ENCODE measurements around the gene PAK6.
A peak's percentile ranks its signal among the peaks of the same experiment; 100 is the strongest.

PAK6 gene

GRCh38 chr15:40248006-40248783, 9.3 kb downstream of the PAK6 start:
- H3K27me3 ChIP-seq (ENCODE audit: control insufficient read depth in 1 of 2, insufficient read depth in 1 of 2, low read length in 2 of 2), result peaks cover 0 to 58% of the 10 kb centered on the region in 2 experiments
- peak overlapping the region; percentile 13 for H2BK15ac ChIP-seq (ENCODE audit: low read depth, poor library complexity, severe bottlenecking)
- peak overlapping the region; percentile 53 for H4K91ac ChIP-seq (ENCODE audit: low read length)
- 88% methylated on average over 16 of the region's 17 CpGs for WGBS
- no peak overlapping the region for H2AK5ac ChIP-seq (ENCODE audit: low read length, severe bottlenecking)
- no peaks in the 10 kb centered on the region for H3K36me3 ChIP-seq (ENCODE audit: control insufficient read depth in 1 of 2, insufficient read depth in 2 of 2, low read depth in 1 of 2, low read length in 2 of 2)
- no peak overlapping the region for H3K27ac ChIP-seq (ENCODE audit: low read length, poor library complexity, severe bottlenecking)
- H2BK5ac ChIP-seq (ENCODE audit: low read depth, low read length, poor library complexity, severe bottlenecking), result no peak overlapping the region
- H3K9ac ChIP-seq (ENCODE audit: low read length), result no peak overlapping the region
- H3K9me3 ChIP-seq (ENCODE audit: control insufficient read depth, low read length), result no peaks in the 10 kb centered on the region
- H3K4me1 ChIP-seq (ENCODE audit: control insufficient read depth, insufficient read depth, low read depth, low read length), result peaks cover 24% of the 10 kb centered on the region
- H2BK12ac ChIP-seq (ENCODE audit: low read length in 2 of 2), result no peak overlapping the region
- DNase-seq, result no peak
- H4K8ac ChIP-seq (ENCODE audit: low read length), result no peak overlapping the region
- no peak overlapping the region for H3K4me3 ChIP-seq (ENCODE audit: insufficient read depth in 1 of 2, low read depth in 1 of 2, low read length in 2 of 2)
- H3K14ac ChIP-seq (ENCODE audit: low read length in 2 of 2), result no peak overlapping the region
- no peak overlapping the region for H3K4me2 ChIP-seq (ENCODE audit: low read length, poor library complexity, severe bottlenecking)
- H2BK120ac ChIP-seq (ENCODE audit: low read depth, low read length), result no peak overlapping the region
- no peak overlapping the region for H2AFZ ChIP-seq (ENCODE audit: low read depth, low read length)
- no peaks in the 10 kb centered on the region for H3K79me1 ChIP-seq (replicated peaks; ENCODE audit: low read length, poor library complexity, severe bottlenecking)
- H3K23ac ChIP-seq (ENCODE audit: low read length in 2 of 2), result no peak overlapping the region
- no peak overlapping the region for H3K4ac ChIP-seq (ENCODE audit: low read depth in 1 of 2, low read length in 2 of 2)
- H3K18ac ChIP-seq (ENCODE audit: low read depth in 1 of 2, low read length in 2 of 2), result no peak overlapping the region

- Histone ChIP-seq H3K4ac (ENCODE audit: low read depth in 1 of 2, low read length in 2 of 2) (no peak overlapping the region), H2BK12ac (ENCODE audit: low read length in 2 of 2) (peak overlapping the region in 1 of 2 experiments; percentile 0), H3K9me3 (ENCODE audit: control insufficient read depth, low read length) (no peaks in the 10 kb centered on the region), H4K8ac (ENCODE audit: low read length) (no peak overlapping the region), H2BK5ac (ENCODE audit: low read depth, low read length, poor library complexity, severe bottlenecking) (no peak overlapping the region), H3K4me1 (ENCODE audit: control insufficient read depth, insufficient read depth, low read depth, low read length) (peaks cover 26% of the 10 kb centered on the region), H3K27me3 (ENCODE audit: control insufficient read depth in 1 of 2, insufficient read depth in 1 of 2, low read length in 2 of 2) (peaks cover 0 to 72% of the 10 kb centered on the region in 2 experiments), H3K36me3 (ENCODE audit: control insufficient read depth in 1 of 2, insufficient read depth in 2 of 2, low read depth in 1 of 2, low read length in 2 of 2) (no peaks in the 10 kb centered on the region), H3K4me3 (ENCODE audit: insufficient read depth in 1 of 2, low read depth in 1 of 2, low read length in 2 of 2) (no peak overlapping the region), H2AK5ac (ENCODE audit: low read length, severe bottlenecking) (no peak overlapping the region), H2BK15ac (ENCODE audit: low read depth, poor library complexity, severe bottlenecking) (no peak overlapping the region), H2AFZ (ENCODE audit: low read depth, low read length) (no peak overlapping the region), H3K14ac (ENCODE audit: low read length in 2 of 2) (no peak overlapping the region), H3K27ac (ENCODE audit: low read length, poor library complexity, severe bottlenecking) (no peak overlapping the region), H3K79me1 (replicated peaks; ENCODE audit: low read length, poor library complexity, severe bottlenecking) (no peaks in the 10 kb centered on the region), H3K9ac (ENCODE audit: low read length) (no peak overlapping the region), H3K23ac (ENCODE audit: low read length in 2 of 2) (no peak overlapping the region), H4K91ac (ENCODE audit: low read length) (no peak overlapping the region), H3K4me2 (ENCODE audit: low read length, poor library complexity, severe bottlenecking) (no peak overlapping the region), H2BK120ac (ENCODE audit: low read depth, low read length) (no peak overlapping the region), H3K18ac (ENCODE audit: low read depth in 1 of 2, low read length in 2 of 2) (no peak overlapping the region)
- peak; percentile 81 for DNase-seq
- WGBS, result 64% methylated on average over 10 of the region's 11 CpGs
Observed at GRCh38 chr15:40249477-40250303, 10.8 kb downstream of the PAK6 start.

- Histone ChIP-seq H2AFZ (ENCODE audit: low read depth, low read length) (no peak overlapping the region), H2BK120ac (ENCODE audit: low read depth, low read length) (no peak overlapping the region), H4K91ac (ENCODE audit: low read length) (no peak overlapping the region), H3K4me1 (ENCODE audit: control insufficient read depth, insufficient read depth, low read depth, low read length) (peaks cover 26% of the 10 kb centered on the region), H2AK5ac (ENCODE audit: low read length, severe bottlenecking) (no peak overlapping the region), H2BK5ac (ENCODE audit: low read depth, low read length, poor library complexity, severe bottlenecking) (no peak overlapping the region), H3K27me3 (ENCODE audit: control insufficient read depth in 1 of 2, insufficient read depth in 1 of 2, low read length in 2 of 2) (peaks cover 0 to 75% of the 10 kb centered on the region in 2 experiments), H2BK15ac (ENCODE audit: low read depth, poor library complexity, severe bottlenecking) (no peak overlapping the region), H3K4me3 (ENCODE audit: insufficient read depth in 1 of 2, low read depth in 1 of 2, low read length in 2 of 2) (no peak overlapping the region), H3K9me3 (ENCODE audit: control insufficient read depth, low read length) (no peaks in the 10 kb centered on the region), H3K4ac (ENCODE audit: low read depth in 1 of 2, low read length in 2 of 2) (no peak overlapping the region), H3K4me2 (ENCODE audit: low read length, poor library complexity, severe bottlenecking) (no peak overlapping the region), H3K23ac (ENCODE audit: low read length in 2 of 2) (no peak overlapping the region), H3K18ac (ENCODE audit: low read depth in 1 of 2, low read length in 2 of 2) (no peak overlapping the region), H3K14ac (ENCODE audit: low read length in 2 of 2) (no peak overlapping the region), H3K36me3 (ENCODE audit: control insufficient read depth in 1 of 2, insufficient read depth in 2 of 2, low read depth in 1 of 2, low read length in 2 of 2) (no peaks in the 10 kb centered on the region), H3K27ac (ENCODE audit: low read length, poor library complexity, severe bottlenecking) (no peak overlapping the region), H3K79me1 (replicated peaks; ENCODE audit: low read length, poor library complexity, severe bottlenecking) (no peaks in the 10 kb centered on the region), H2BK12ac (ENCODE audit: low read length in 2 of 2) (no peak overlapping the region), H3K9ac (ENCODE audit: low read length) (no peak overlapping the region), H4K8ac (ENCODE audit: low read length) (no peak overlapping the region)
- 88% methylated on average over 7 of the region's 8 CpGs for WGBS
- DNase-seq, result no peak
Observed at GRCh38 chr15:40250304-40250656, 11.4 kb downstream of the PAK6 start.

- H2BK15ac ChIP-seq (ENCODE audit: low read depth, poor library complexity, severe bottlenecking), result no peak overlapping the region
- peaks cover 1% of the 10 kb centered on the region for H3K79me1 ChIP-seq (replicated peaks; ENCODE audit: low read length, poor library complexity, severe bottlenecking)
- peaks cover 26% of the 10 kb centered on the region for H3K4me1 ChIP-seq (ENCODE audit: control insufficient read depth, insufficient read depth, low read depth, low read length)
- H3K14ac ChIP-seq (ENCODE audit: low read length in 2 of 2), result no peak overlapping the region
- no peak overlapping the region for H3K4me3 ChIP-seq (ENCODE audit: insufficient read depth in 1 of 2, low read depth in 1 of 2, low read length in 2 of 2)
- H4K8ac ChIP-seq (ENCODE audit: low read length), result no peak overlapping the region
- no peak overlapping the region for H3K27ac ChIP-seq (ENCODE audit: low read length, poor library complexity, severe bottlenecking)
- no peak overlapping the region for H2AK5ac ChIP-seq (ENCODE audit: low read length, severe bottlenecking)
- no peak overlapping the region for H3K9ac ChIP-seq (ENCODE audit: low read length)
- no peaks in the 10 kb centered on the region for H3K9me3 ChIP-seq (ENCODE audit: control insufficient read depth, low read length)
- no peak overlapping the region for H3K4ac ChIP-seq (ENCODE audit: low read depth in 1 of 2, low read length in 2 of 2)
- H3K27me3 ChIP-seq (ENCODE audit: control insufficient read depth in 1 of 2, insufficient read depth in 1 of 2, low read length in 2 of 2), result peaks cover 0 to 81% of the 10 kb centered on the region in 2 experiments
- no peak overlapping the region for H3K4me2 ChIP-seq (ENCODE audit: low read length, poor library complexity, severe bottlenecking)
- H3K18ac ChIP-seq (ENCODE audit: low read depth in 1 of 2, low read length in 2 of 2), result no peak overlapping the region
- no peaks in the 10 kb centered on the region for H3K36me3 ChIP-seq (ENCODE audit: control insufficient read depth in 1 of 2, insufficient read depth in 2 of 2, low read depth in 1 of 2, low read length in 2 of 2)
- H2AFZ ChIP-seq (ENCODE audit: low read depth, low read length), result no peak overlapping the region
- H2BK12ac ChIP-seq (ENCODE audit: low read length in 2 of 2), result no peak overlapping the region
- H2BK5ac ChIP-seq (ENCODE audit: low read depth, low read length, poor library complexity, severe bottlenecking), result no peak overlapping the region
- WGBS, result 91% methylated on average over 13 of the region's 13 CpGs
- no peak for DNase-seq
- H2BK120ac ChIP-seq (ENCODE audit: low read depth, low read length), result no peak overlapping the region
- H3K23ac ChIP-seq (ENCODE audit: low read length in 2 of 2), result no peak overlapping the region
- H4K91ac ChIP-seq (ENCODE audit: low read length), result peak overlapping the region; percentile 25
Observed at GRCh38 chr15:40250771-40251483, 12.1 kb downstream of the PAK6 start.

Data from mesenchymal stem cell (in vitro differentiated cells and primary cell).